ENCODE results near the gene GARRE1.

Gene GARRE1

GRCh38 chr19:34215006-34215665 lies 39.2 kb upstream of the GARRE1 start:
- TF ChIP-seq EGR1 (IDR thresholded peaks at IDR 0.05) (no peak), ZBTB7A (IDR thresholded peaks at IDR 0.05; ENCODE audit: low read depth) (no peak), USF1 (IDR thresholded peaks at IDR 0.05) (no peak), CREB1 (IDR thresholded peaks at IDR 0.05; ENCODE audit: low read depth) (no peak), TCF12 (IDR thresholded peaks at IDR 0.05; ENCODE audit: low read depth) (no peak), TAF1 (IDR thresholded peaks at IDR 0.05; ENCODE audit: low read depth) (no peak), YY1 (IDR thresholded peaks at IDR 0.05; ENCODE audit: low read depth) (no peak), NFIC (IDR thresholded peaks at IDR 0.05) (no peak)

GRCh38 chr19:34215666-34216038 lies 38.7 kb upstream of the GARRE1 start:
- no peak for TF ChIP-seq TAF1 (IDR thresholded peaks at IDR 0.05; ENCODE audit: low read depth)
- no peak for TF ChIP-seq EGR1 (IDR thresholded peaks at IDR 0.05)
- no peak for TF ChIP-seq ZBTB7A (IDR thresholded peaks at IDR 0.05; ENCODE audit: low read depth)
- TF ChIP-seq NFIC (IDR thresholded peaks at IDR 0.05): no peak
- no peak for TF ChIP-seq CREB1 (IDR thresholded peaks at IDR 0.05; ENCODE audit: low read depth)
- no peak for TF ChIP-seq RAD21 (IDR thresholded peaks at IDR 0.05; ENCODE audit: low read depth)
- no peak for TF ChIP-seq USF1 (IDR thresholded peaks at IDR 0.05)
- TF ChIP-seq CEBPB (IDR thresholded peaks at IDR 0.05): no peak
- no peak for TF ChIP-seq YY1 (IDR thresholded peaks at IDR 0.05; ENCODE audit: low read depth)
- no peak for TF ChIP-seq REST (IDR thresholded peaks at IDR 0.05; ENCODE audit: low read depth)
- no peak for TF ChIP-seq TCF12 (IDR thresholded peaks at IDR 0.05; ENCODE audit: low read depth)

GRCh38 chr19:34217952-34218817 lies 36.2 kb upstream of the GARRE1 start:
- TF ChIP-seq NFIC (IDR thresholded peaks at IDR 0.05) (peak; percentile 46), EGR1 (IDR thresholded peaks at IDR 0.05) (no peak)

DNA sequence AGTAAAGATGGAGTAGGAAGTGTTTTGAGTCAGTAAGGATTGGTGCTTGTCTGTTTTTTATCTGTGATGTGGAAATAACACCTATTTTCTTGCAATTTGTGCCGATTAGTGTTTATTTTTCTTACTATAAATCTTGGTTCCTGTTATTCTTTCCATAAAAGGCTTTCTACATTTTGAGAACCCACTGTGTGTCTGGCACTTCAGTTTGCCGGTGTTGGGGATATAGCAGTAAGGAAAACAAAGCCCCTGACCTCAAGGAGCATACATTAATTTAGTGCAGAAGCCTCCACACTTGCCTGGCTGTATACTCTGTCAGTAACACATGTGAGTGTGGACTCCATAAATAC lies 35.6 kb upstream of the GARRE1 start:
- no peak for TF ChIP-seq YY1 (IDR thresholded peaks at IDR 0.05; ENCODE audit: low read depth)
- TF ChIP-seq TAF1 (IDR thresholded peaks at IDR 0.05; ENCODE audit: low read depth): no peak
- no peak for TF ChIP-seq ZBTB7A (IDR thresholded peaks at IDR 0.05; ENCODE audit: low read depth)
- TF ChIP-seq, protein P1, sequence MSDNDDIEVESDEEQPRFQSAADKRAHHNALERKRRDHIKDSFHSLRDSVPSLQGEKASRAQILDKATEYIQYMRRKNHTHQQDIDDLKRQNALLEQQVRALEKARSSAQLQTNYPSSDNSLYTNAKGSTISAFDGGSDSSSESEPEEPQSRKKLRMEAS (IDR thresholded peaks at IDR 0.05): no peak
- no peak for TF ChIP-seq EGR1 (IDR thresholded peaks at IDR 0.05)
- TF ChIP-seq EP300 (IDR thresholded peaks at IDR 0.05; ENCODE audit: borderline replicate concordance): no peak
- TF ChIP-seq FOXM1 (IDR thresholded peaks at IDR 0.05; ENCODE audit: borderline replicate concordance, low read depth): no peak
- TF ChIP-seq USF1 (IDR thresholded peaks at IDR 0.05): no peak
- TF ChIP-seq NFIC (IDR thresholded peaks at IDR 0.05): no peak
- TF ChIP-seq CREB1 (IDR thresholded peaks at IDR 0.05; ENCODE audit: low read depth): no peak
- no peak for TF ChIP-seq RAD21 (IDR thresholded peaks at IDR 0.05; ENCODE audit: low read depth)
- no peak for TF ChIP-seq TCF12 (IDR thresholded peaks at IDR 0.05; ENCODE audit: low read depth)
- TF ChIP-seq TEAD4 (IDR thresholded peaks at IDR 0.05): no peak
- no peak for TF ChIP-seq REST (IDR thresholded peaks at IDR 0.05; ENCODE audit: low read depth)

- TF ChIP-seq, protein P1 (IDR thresholded peaks at IDR 0.05): no peak
- TF ChIP-seq RAD21 (IDR thresholded peaks at IDR 0.05; ENCODE audit: low read depth): peak; percentile 51
- no peak for TF ChIP-seq REST (IDR thresholded peaks at IDR 0.05; ENCODE audit: low read depth)
- TF ChIP-seq CEBPB (IDR thresholded peaks at IDR 0.05): no peak
- no peak for TF ChIP-seq NFIC (IDR thresholded peaks at IDR 0.05)
Measured at GRCh38 chr19:34220472-34221063, 33.8 kb upstream of the GARRE1 start.

Measured in Ishikawa (cell line).